Type B pancreatic cell (in vitro differentiated cells): Measurements from ENCODE around the gene BSG. TPM values are rescaled to one million over a fixed set of nuclear protein-coding genes. Genes with fewer than 3 reads are reported as not detected.
A peak's percentile ranks its signal among the peaks of the same experiment; 100 is the strongest.

Experiments
- DNase-seq: peaks from one replicate; pipeline ENCODE4 v3.0.0; 2021; ENCODE audit warnings: mixed read lengths; ENCODE audit not compliant: unreplicated experiment; ENCODE audit errors: extremely low spot score
- H3K27ac Mint-ChIP-seq: 2 replicates; pipeline ENCODE4 v1.8.0; 2021; ENCODE audit warnings: mild to moderate bottlenecking, mixed read lengths
- H3K27me3 Mint-ChIP-seq: 2 replicates; pipeline ENCODE4 v1.8.0; 2021; ENCODE audit warnings: mixed read lengths
- H3K36me3 Mint-ChIP-seq: 2 replicates; pipeline ENCODE4 v1.8.0; 2021; ENCODE audit warnings: mixed read lengths
- H3K4me1 Mint-ChIP-seq: one replicate; pipeline ENCODE4 v1.8.0; 2021; ENCODE audit warnings: mixed read lengths; ENCODE audit not compliant: unreplicated experiment
- H3K4me3 Mint-ChIP-seq: 2 replicates; pipeline ENCODE4 v1.8.0; 2021; ENCODE audit warnings: mild to moderate bottlenecking, mixed read lengths
- H3K9me3 Mint-ChIP-seq: 2 replicates; pipeline ENCODE4 v1.8.0; 2021; ENCODE audit warnings: mixed read lengths
- total RNA-seq: library from RNA; stranded (reverse); gene quantifications from 2 replicates; pipeline ENCODE4 v1.2.1, GENCODE V29; 2021; ENCODE audit warnings: low replicate concordance
- TF ChIP-seq, protein P1 (sequence below): fragments of 200-600 bp; sonication (generic); conservative IDR thresholded peaks from 2 replicates; pipeline ENCODE4 v1.5.0; 2021; ENCODE audit warnings: antibody characterized with exemption, mild to moderate bottlenecking

The BSG gene
- total RNA-seq, 1 donor from 2014 or later, result 522 TPM

DNA sequence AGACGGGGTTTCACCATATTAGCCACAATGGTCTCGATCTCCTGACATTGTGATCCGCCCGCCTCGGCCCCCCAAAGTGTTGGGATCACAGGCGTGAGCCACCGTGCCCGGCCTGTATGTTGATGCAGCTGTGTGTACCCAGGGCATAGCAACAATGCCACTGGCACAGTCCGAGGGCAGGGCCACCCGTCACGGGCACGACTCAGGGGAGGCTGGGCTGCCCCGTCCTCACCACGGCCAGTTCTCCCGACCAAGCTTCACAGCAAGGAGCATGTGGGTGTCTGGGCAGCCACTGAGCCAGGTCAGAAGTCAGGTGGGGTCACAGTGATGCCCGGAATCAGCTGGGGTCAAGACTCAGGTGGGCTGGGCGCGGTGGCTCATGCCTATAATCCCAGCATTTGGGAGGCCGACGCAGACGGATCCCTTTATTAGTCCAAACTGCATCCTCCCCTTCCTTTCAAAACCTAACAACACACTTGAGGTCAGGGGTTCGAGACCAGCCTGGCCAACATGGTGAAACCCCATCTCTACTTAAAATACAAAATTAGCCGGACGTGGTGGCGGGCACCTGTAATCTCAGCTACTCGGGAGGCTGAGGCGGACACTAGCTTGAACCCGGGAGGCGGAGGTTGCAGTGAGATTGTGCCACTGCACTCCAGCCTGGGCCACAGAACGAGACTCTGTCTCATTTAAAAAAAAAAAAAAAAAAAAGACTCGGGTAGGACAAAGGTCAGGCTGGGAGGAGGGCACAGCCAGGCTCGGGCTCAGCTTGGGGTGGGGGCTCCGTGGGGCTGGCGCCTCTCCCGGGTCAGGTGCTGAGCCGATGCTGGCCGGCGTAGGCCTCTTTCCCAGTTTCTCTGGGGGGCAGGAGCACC, 42.0 kb upstream of the BSG start:
- H3K9me3 Mint-ChIP-seq, result no peaks in the 10 kb centered on the region
- peaks cover 12% of the 10 kb centered on the region for H3K4me1 Mint-ChIP-seq
- TF ChIP-seq, protein P1, sequence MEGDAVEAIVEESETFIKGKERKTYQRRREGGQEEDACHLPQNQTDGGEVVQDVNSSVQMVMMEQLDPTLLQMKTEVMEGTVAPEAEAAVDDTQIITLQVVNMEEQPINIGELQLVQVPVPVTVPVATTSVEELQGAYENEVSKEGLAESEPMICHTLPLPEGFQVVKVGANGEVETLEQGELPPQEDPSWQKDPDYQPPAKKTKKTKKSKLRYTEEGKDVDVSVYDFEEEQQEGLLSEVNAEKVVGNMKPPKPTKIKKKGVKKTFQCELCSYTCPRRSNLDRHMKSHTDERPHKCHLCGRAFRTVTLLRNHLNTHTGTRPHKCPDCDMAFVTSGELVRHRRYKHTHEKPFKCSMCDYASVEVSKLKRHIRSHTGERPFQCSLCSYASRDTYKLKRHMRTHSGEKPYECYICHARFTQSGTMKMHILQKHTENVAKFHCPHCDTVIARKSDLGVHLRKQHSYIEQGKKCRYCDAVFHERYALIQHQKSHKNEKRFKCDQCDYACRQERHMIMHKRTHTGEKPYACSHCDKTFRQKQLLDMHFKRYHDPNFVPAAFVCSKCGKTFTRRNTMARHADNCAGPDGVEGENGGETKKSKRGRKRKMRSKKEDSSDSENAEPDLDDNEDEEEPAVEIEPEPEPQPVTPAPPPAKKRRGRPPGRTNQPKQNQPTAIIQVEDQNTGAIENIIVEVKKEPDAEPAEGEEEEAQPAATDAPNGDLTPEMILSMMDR, result no peak
- no peak for DNase-seq
- peak overlapping the region; percentile 86 for H3K4me3 Mint-ChIP-seq
- peak overlapping the region; percentile 67 for H3K27ac Mint-ChIP-seq
- peaks cover 2% of the 10 kb centered on the region for H3K27me3 Mint-ChIP-seq
- H3K36me3 Mint-ChIP-seq, result no peaks in the 10 kb centered on the region

DNA sequence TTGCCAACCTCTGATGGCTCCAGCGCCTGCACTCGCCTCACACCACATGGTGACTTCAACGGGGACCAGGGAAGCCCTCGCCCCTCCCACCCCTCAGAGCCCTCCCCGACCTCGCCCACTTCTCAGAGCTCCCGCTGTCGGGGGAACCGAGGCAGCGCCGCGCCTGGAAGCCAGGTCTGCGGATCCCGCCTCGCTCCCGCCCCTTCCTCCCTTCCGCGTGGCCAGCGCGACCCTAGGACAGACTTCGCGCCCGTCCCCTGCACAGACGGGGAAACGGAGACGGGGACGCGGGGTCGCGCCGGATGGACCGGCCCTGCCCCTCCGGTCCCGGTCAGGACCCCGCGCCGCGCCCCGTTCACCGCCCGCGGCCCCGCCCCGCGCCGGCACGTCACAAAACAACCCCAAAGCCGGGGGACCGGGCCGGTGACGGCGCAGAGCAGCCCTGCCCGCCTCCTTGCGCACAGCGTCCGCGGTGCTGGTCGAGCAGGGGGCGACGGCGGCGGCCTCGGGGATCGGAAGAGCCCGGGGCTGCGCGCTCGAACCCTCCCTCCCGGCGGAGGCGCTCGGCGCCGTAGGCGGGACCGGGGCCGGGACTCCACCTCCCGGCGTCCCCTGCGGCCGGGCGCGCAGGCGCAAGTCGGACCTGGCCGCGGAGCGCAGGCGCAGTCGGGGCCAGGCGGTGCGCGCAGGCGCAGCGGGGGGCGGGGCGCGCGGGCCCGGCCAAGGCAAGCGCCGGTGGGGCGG, 41.2 kb upstream of the BSG start:
- TF ChIP-seq, protein P1, result peak; percentile 28
- H3K27ac Mint-ChIP-seq, result peak overlapping the region; percentile 67
- H3K4me1 Mint-ChIP-seq, result peaks cover 9% of the 10 kb centered on the region
- DNase-seq, result peak; percentile 96
- peak overlapping the region; percentile 86 for H3K4me3 Mint-ChIP-seq
- no peaks in the 10 kb centered on the region for H3K36me3 Mint-ChIP-seq
- no peaks in the 10 kb centered on the region for H3K27me3 Mint-ChIP-seq
- H3K9me3 Mint-ChIP-seq, result no peaks in the 10 kb centered on the region

DNA sequence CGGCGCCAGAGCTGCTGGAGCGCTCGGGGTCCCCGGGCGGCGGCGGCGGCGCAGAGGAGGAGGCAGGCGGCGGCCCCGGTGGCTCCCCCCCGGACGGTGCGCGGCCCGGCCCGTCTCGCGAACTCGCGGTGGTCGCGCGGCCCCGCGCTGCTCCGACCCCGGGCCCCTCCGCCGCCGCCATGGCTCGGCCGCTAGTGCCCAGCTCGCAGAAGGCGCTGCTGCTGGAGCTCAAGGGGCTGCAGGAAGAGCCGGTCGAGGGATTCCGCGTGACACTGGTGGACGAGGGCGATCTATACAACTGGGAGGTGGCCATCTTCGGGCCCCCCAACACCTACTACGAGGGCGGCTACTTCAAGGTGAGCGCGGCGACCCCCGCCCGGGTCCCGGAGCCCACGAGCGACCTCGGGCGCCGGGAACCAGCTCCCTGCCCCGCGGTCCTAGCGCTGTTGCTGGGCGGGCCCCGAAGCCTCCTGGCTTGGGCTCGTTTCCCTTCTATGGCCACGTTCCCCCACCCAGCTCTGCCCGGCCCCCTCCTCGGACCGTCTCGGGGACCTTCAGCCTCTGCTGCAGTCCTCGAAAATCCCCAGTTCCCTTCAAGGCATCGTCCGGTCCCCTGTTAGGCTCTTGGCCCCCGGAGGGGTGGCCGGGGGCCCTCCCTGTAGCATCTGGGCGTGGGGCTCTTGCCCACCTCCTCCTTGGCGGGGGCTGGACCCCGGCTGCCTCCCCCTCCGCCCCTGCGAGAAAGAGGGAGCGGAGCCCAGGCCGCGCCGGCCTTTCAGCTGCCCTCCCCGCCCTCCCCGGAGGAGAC, 40.4 kb upstream of the BSG start, which contains the start of gene CDC34:
Gene CDC34, plus strand, starts transcription at position 8 of the 808 bp plus-strand sequence. Its CDS starts 172 bp downstream, at position 180.
- no peaks in the 10 kb centered on the region for H3K9me3 Mint-ChIP-seq
- H3K4me1 Mint-ChIP-seq, result peaks cover 9% of the 10 kb centered on the region
- peak within 1 kb of the TSS; percentile 96 for H3K4me3 Mint-ChIP-seq
- H3K36me3 Mint-ChIP-seq, result no peaks in the 10 kb centered on the region
- no peaks in the 10 kb centered on the region for H3K27me3 Mint-ChIP-seq
- peak within 1 kb of the TSS; percentile 67 for H3K27ac Mint-ChIP-seq
- TF ChIP-seq, protein P1, result no peak
- no peak for DNase-seq

DNA sequence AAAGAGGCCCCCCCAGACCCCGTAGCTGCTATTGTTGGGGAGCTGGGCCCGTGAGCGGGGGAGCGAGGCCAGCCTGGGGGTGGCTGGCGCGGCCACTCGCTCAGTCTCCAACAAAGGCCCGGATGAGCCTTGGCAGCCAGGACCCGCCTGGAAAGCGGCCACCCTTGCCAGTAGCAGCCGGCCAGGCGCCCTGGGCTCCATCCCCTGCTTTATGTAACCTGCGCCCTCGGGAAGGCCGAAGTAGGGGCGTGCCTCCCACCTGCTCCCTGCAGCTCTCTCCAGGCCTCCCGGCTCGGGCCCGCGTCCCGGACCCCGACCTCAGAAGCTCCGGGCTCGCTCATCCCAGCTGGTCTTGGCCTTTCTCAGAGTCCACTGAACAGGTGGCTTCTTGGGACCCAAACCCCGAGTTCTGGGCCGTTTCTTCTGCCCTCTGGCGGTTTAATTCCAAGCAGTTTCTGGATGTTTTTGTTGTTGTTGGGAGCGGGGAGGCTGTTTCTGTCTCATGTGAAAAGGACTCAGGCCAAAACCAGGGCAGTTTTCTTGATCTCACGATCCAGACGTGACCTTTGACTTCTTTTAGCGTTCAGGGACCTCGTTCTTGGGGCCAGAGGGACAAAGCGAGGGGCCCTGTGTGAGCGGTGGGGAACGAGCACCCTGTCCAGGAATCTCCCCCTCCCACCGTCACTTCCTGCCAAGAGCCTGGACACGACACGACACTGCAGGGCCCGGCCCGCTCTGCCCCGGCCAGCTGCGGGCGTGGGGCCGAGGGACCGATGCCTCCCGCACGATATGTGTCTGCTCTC, 39.6 kb upstream of the BSG start:
- DNase-seq, result no peak
- Mint-ChIP-seq H3K27ac (peak overlapping the region; percentile 81), H3K4me3 (peak overlapping the region; percentile 96), H3K27me3 (no peaks in the 10 kb centered on the region), H3K9me3 (no peaks in the 10 kb centered on the region), H3K36me3 (no peaks in the 10 kb centered on the region), H3K4me1 (peaks cover 9% of the 10 kb centered on the region)
- TF ChIP-seq, protein P1, result peak; percentile 71
